B cell (primary cell): ENCODE results near the gene TYW1. TPM values are rescaled to one million over a fixed set of nuclear protein-coding genes. Genes with fewer than 3 reads are reported as not detected.
"Not testable (repeated sequence)": the region's sequence is repeated elsewhere in the genome, so short reads cannot be mapped to it uniquely, and the experiment has no call there.

ENCODE experiments used
- ATAC-seq: fragments of 200-7000 bp; cut with Tn5 transposase; one replicate; pipeline ENCODE4 v1.10.0; 2021; ENCODE audit warnings: low read depth, mild to moderate bottlenecking, moderate number of reproducible peaks, moderate library complexity
- CTCF ChIA-PET: fragments of 350-600 bp; sonication (Branson Sonifier 250); formaldehyde crosslinking; loops from one replicate; lab custom pipeline; 2021; ENCODE audit warnings: antibody characterized with exemption, inconsistent platforms; lab: Charles Lee
- POLR2A ChIA-PET: fragments of 350-600 bp; sonication (Branson Sonifier 250); formaldehyde crosslinking; loops from one replicate; lab custom pipeline; 2021; ENCODE audit warnings: antibody characterized with exemption; lab: Charles Lee
- DNase-seq: peaks from one replicate; pipeline ENCODE4 v3.0.0; 2013
- H2AFZ ChIP-seq: 2 replicates; pipeline ENCODE4 v1.6.1; 2012; ENCODE audit warnings: mild to moderate bottlenecking, low read depth, low read length; ENCODE audit not compliant: insufficient read depth, poor library complexity, severe bottlenecking
- H3K27ac ChIP-seq, 2 donors: 1 replicate in 1 of 2; 2 replicates in 1 of 2; pipeline ENCODE4 v1.5.1; 2012 to 2013; ENCODE audit warnings: low read length in 2 of 2, mild to moderate bottlenecking in 2 of 2, moderate library complexity in 1 of 2
- H3K27me3 ChIP-seq, 4 experiments: fragments of 200-600 bp in 1 of 4; sonication (generic) in 1 of 4; replicated peaks in 1 of 4; 1 replicate in 2 of 4; 2 replicates in 2 of 4; pipeline versions ENCODE4 v1.6.1 to v1.7.0; 2013 to 2016; ENCODE audit warnings: low read length in 3 of 4, mild to moderate bottlenecking in 2 of 4, mixed read lengths in 1 of 4, moderate library complexity in 1 of 4; ENCODE audit not compliant: insufficient read depth in 4 of 4, control insufficient read depth in 3 of 4; ENCODE audit errors: control extremely low read depth in 1 of 4
- H3K36me3 ChIP-seq, 2 experiments: replicated peaks in 1 of 2; 1 replicate in 1 of 2; 2 replicates in 1 of 2; pipeline versions ENCODE4 v1.6.1 to v1.7.1; 2013; ENCODE audit warnings: low read length in 1 of 2; ENCODE audit not compliant: insufficient read depth in 2 of 2, control insufficient read depth in 1 of 2; ENCODE audit errors: control extremely low read depth in 1 of 2, extremely low read depth in 1 of 2
- H3K4me1 ChIP-seq, 2 donors: fragments of 200-600 bp in 1 of 2; sonication (generic) in 1 of 2; 1 replicate in 1 of 2; 2 replicates in 1 of 2; pipeline versions ENCODE4 v1.5.1 to v1.6.1; 2013 to 2017; ENCODE audit warnings: low read length in 2 of 2; ENCODE audit not compliant: control insufficient read depth in 2 of 2, insufficient read depth in 2 of 2
- H3K4me2 ChIP-seq: replicated peaks from 2 replicates; pipeline ENCODE3; 2012; ENCODE audit warnings: mild to moderate bottlenecking, low read depth, low read length; ENCODE audit not compliant: poor library complexity, severe bottlenecking
- H3K4me3 ChIP-seq, 5 experiments: fragments of 200-600 bp in 1 of 5; sonication (generic) in 1 of 5; 1 replicate in 3 of 5; 2 replicates in 2 of 5; pipeline versions ENCODE4 v1.5.1 to v1.7.0; 2011 to 2016; ENCODE audit warnings: low read length in 4 of 5, mild to moderate bottlenecking in 4 of 5, low read depth in 2 of 5, control low read depth in 1 of 5, moderate library complexity in 1 of 5; ENCODE audit not compliant: insufficient read depth in 1 of 5; ENCODE audit errors: control extremely low read depth in 1 of 5, extremely low read depth in 1 of 5
- H3K79me2 ChIP-seq: fragments of 200-600 bp; sonication (generic); one replicate; pipeline ENCODE4 v1.6.0; 2016; ENCODE audit warnings: low read length; ENCODE audit not compliant: control insufficient read depth, insufficient read depth
- H3K9ac ChIP-seq: fragments of 200-600 bp; sonication (generic); 2 replicates; pipeline ENCODE4 v1.6.1; 2017; ENCODE audit warnings: mild to moderate bottlenecking, low read length, moderate library complexity
- H3K9me3 ChIP-seq, 3 donors: one replicate each; pipeline versions ENCODE4 v1.6.1 to v1.7.1; 2013; ENCODE audit warnings: low read length in 2 of 3; ENCODE audit not compliant: control insufficient read depth in 2 of 3, insufficient read depth in 1 of 3; ENCODE audit errors: control extremely low read depth in 1 of 3
- H4K20me1 ChIP-seq: 2 replicates; pipeline ENCODE4 v1.6.0; 2012; ENCODE audit warnings: mild to moderate bottlenecking, low read length; ENCODE audit not compliant: insufficient read depth, control insufficient read depth, poor library complexity, severe bottlenecking
- H3K27ac Mint-ChIP-seq: one replicate; pipeline ENCODE4 v1.8.0; 2021; ENCODE audit warnings: mixed read lengths
- H3K27me3 Mint-ChIP-seq: one replicate; pipeline ENCODE4 v1.8.0; 2021; ENCODE audit warnings: mixed read lengths
- H3K4me1 Mint-ChIP-seq: one replicate; pipeline ENCODE4 v1.8.0; 2021; ENCODE audit warnings: mixed read lengths
- H3K4me3 Mint-ChIP-seq: one replicate; pipeline ENCODE4 v1.8.0; 2021; ENCODE audit warnings: mixed read lengths
- H3K9me3 Mint-ChIP-seq: one replicate; pipeline ENCODE4 v1.8.0; 2022; ENCODE audit warnings: mixed read lengths; ENCODE audit not compliant: insufficient read depth
- EZH2 ChIP-seq: IDR thresholded peaks from 2 replicates; pipeline ENCODE4 v1.6.1; 2012; ENCODE audit warnings: borderline replicate concordance, low read depth, mild to moderate bottlenecking, moderate library complexity, low read length; ENCODE audit not compliant: insufficient read depth, poor library complexity, severe bottlenecking
- WGBS: methylation state at CpG from one replicate; pipeline ENCODE4 v1.1.5; 2013; ENCODE audit warnings: missing lambda C conversion rate; ENCODE audit not compliant: insufficient coverage; 5-methylcytosine and 5-hydroxymethylcytosine counted together
- intact Hi-C: fragments of 100-400 bp; cut with micrococcal nuclease; formaldehyde crosslinking; loops from one replicate; pipeline ENCODE4 v1.10.0; 2022
- polyA plus RNA-seq: library from polyadenylated mRNA; depleted of rRNA; stranded (reverse); fragments of >200 nt; gene quantifications from 2 replicates; pipeline ENCODE4 v1.2.3, GENCODE V29; 2012
- total RNA-seq, 2 donors: library from RNA; stranded (reverse); fragments of 120-200 nt in 1 of 2; gene quantifications; 1 replicate in 1 of 2; 2 replicates in 1 of 2; pipeline versions ENCODE4 v1.2.3 to v1.2.4, GENCODE V29; 2013 to 2022
- TF ChIP-seq, protein P1 (sequence below): fragments of 200-600 bp; IDR thresholded peaks from one replicate; pipeline ENCODE4 v1.8.0; 2022; ENCODE audit warnings: antibody characterized with exemption, mild to moderate bottlenecking

Gene TYW1
- total and polyA plus RNA-seq, 2 donors (not counting 1 experiment from before 2014, with no cell fraction given): 9.4 to 33.6 TPM

DNA sequence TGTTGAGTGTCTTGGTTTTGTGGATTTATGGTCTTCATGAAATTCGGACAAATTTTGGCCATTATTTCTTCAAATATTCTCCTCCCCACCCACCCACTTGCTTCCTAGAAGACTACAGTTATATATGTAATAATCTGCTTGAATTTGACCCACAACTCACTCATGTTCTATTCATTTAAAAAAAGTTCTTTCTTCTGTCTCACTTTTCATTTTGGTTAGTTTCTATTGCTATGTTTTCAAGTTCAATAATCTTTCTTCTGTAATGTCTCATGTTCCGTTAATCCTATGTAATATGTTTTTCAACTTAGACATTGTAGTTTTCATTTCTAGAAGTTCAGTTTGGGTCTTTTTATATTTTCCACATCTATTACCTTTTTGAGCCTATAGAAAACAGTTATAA lies 55.5 kb downstream of the TYW1 start:
- H3K4me1 ChIP-seq, POLR2A ChIA-PET, CTCF ChIA-PET, H3K9ac ChIP-seq, H3K27me3 Mint-ChIP-seq, H3K9me3 ChIP-seq, H3K4me2 ChIP-seq, H3K4me3 ChIP-seq, H3K4me1 Mint-ChIP-seq, ATAC-seq, H3K9me3 Mint-ChIP-seq, H4K20me1 ChIP-seq, DNase-seq, H2AFZ ChIP-seq, H3K79me2 ChIP-seq, H3K36me3 ChIP-seq, H3K4me3 Mint-ChIP-seq, H3K27ac Mint-ChIP-seq, intact Hi-C loops, H3K27me3 ChIP-seq, H3K27ac ChIP-seq: not testable (repeated sequence)
- WGBS: no CpG with 5 or more reads among the region's 2 CpGs

DNA sequence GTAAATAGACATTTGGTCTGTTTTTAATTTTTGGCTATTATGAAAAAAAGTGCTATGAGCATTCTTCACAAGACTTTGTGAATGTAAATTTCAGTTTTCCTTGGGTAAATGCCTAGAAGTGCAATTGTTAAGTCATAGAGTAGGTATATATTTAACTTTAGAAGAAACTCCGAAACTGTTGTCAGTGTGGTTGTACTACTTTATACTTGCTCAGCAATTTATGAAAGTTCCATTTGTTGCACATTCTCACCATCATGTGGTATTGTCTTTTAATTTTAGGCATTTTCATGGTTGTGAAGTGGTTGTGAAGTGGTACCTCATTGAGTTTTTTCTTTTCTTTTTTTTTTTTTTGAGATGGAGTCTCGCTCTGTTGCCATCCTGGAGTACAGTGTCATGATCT lies 60.0 kb downstream of the TYW1 start:
- CTCF ChIA-PET: no interaction called here
- POLR2A ChIA-PET: no interaction called here
- peaks cover 0 to 5% of the 10 kb centered on the region in 2 experiments for H3K36me3 ChIP-seq

DNA sequence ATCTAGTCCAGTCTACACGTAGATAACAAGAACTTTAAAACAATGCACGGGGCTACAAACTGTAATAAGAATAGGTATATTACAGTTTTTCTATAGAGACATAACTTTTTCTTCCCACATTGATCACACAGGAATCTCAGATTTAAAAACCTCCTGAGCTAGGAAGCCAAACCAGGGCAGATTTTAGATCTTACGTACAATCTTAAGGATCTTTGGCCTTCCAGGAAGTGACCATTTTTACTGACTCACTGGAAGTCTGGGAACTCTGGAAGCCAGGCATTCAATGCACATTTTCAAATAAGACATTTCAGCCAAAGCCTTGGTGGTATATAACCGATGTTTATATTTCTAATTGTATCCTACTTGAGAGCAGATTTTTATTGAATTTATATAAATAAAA lies 64.7 kb downstream of the TYW1 start:
- H3K4me3 ChIP-seq, H3K9me3 ChIP-seq, H3K36me3 ChIP-seq, H3K27ac ChIP-seq, H3K27ac Mint-ChIP-seq, H3K27me3 Mint-ChIP-seq, H3K4me2 ChIP-seq, CTCF ChIA-PET, H3K79me2 ChIP-seq, H3K4me1 ChIP-seq, H3K4me1 Mint-ChIP-seq, H4K20me1 ChIP-seq, H3K27me3 ChIP-seq, intact Hi-C loops, DNase-seq, H3K9me3 Mint-ChIP-seq, POLR2A ChIA-PET, H3K9ac ChIP-seq, H3K4me3 Mint-ChIP-seq, ATAC-seq, H2AFZ ChIP-seq: not testable (repeated sequence)
- WGBS: no CpG with 5 or more reads among the region's 4 CpGs

More for the DNA sequence above, 60.0 kb downstream of the TYW1 start:
- Histone ChIP-seq H3K4me3 (no peak overlapping the region), H4K20me1 (no peaks in the 10 kb centered on the region), H3K9me3 (no peaks in the 10 kb centered on the region), H3K27me3 (no peaks in the 10 kb centered on the region), H3K4me1 (no peaks in the 10 kb centered on the region), H3K4me2 (no peak overlapping the region), H3K27ac (no peak overlapping the region), H2AFZ (no peak overlapping the region), H3K9ac (no peak overlapping the region), H3K79me2 (no peaks in the 10 kb centered on the region)
- H3K4me3 Mint-ChIP-seq: no peak overlapping the region
- no peak overlapping the region for H3K27ac Mint-ChIP-seq
- DNase-seq: no peak
- intact Hi-C loops: no loop called here
- no peak for TF ChIP-seq EZH2
- TF ChIP-seq, protein P1, sequence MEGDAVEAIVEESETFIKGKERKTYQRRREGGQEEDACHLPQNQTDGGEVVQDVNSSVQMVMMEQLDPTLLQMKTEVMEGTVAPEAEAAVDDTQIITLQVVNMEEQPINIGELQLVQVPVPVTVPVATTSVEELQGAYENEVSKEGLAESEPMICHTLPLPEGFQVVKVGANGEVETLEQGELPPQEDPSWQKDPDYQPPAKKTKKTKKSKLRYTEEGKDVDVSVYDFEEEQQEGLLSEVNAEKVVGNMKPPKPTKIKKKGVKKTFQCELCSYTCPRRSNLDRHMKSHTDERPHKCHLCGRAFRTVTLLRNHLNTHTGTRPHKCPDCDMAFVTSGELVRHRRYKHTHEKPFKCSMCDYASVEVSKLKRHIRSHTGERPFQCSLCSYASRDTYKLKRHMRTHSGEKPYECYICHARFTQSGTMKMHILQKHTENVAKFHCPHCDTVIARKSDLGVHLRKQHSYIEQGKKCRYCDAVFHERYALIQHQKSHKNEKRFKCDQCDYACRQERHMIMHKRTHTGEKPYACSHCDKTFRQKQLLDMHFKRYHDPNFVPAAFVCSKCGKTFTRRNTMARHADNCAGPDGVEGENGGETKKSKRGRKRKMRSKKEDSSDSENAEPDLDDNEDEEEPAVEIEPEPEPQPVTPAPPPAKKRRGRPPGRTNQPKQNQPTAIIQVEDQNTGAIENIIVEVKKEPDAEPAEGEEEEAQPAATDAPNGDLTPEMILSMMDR: no peak
- no peak for ATAC-seq
- no peaks in the 10 kb centered on the region for H3K27me3 Mint-ChIP-seq
- WGBS: no CpG with 5 or more reads among the region's 2 CpGs
- peaks cover 3% of the 10 kb centered on the region for H3K9me3 Mint-ChIP-seq
- H3K4me1 Mint-ChIP-seq: no peaks in the 10 kb centered on the region
